Loucy (cell line): ENCODE results near the gene LRRC25.

Experiments
- CTCF ChIP-seq: fragments of 200-600 bp; sonication (generic); conservative IDR thresholded peaks from 2 replicates; pipeline ENCODE4 v1.5.1; 2014; ENCODE audit warnings: mild to moderate bottlenecking, antibody characterized with exemption, low read length
- EZH2phosphoT487 ChIP-seq: fragments of 200-600 bp; IDR thresholded peaks from 2 replicates; pipeline ENCODE4 v1.6.1; 2018; ENCODE audit warnings: antibody characterized with exemption, mild to moderate bottlenecking, moderate library complexity, borderline replicate concordance

GRCh38 chr19:18373892-18374629 lies 23.4 kb downstream of the LRRC25 start:
- TF ChIP-seq CTCF (no peak), EZH2phosphoT487 (no peak)
